CD4-positive, alpha-beta T cell treated with Interleukin-6 at 100 ng/mL for 8 hours (primary cell): ENCODE data around the gene TRERF1.
"Not testable (repeated sequence)": the region's sequence is repeated elsewhere in the genome, so short reads cannot be mapped to it uniquely, and the experiment has no call there.

Experiments
- DNase-seq: peaks from one replicate; pipeline ENCODE4 v3.0.0-alpha.2; 2020; ENCODE audit warnings: mixed read lengths, low spot score

Gene TRERF1

DNA sequence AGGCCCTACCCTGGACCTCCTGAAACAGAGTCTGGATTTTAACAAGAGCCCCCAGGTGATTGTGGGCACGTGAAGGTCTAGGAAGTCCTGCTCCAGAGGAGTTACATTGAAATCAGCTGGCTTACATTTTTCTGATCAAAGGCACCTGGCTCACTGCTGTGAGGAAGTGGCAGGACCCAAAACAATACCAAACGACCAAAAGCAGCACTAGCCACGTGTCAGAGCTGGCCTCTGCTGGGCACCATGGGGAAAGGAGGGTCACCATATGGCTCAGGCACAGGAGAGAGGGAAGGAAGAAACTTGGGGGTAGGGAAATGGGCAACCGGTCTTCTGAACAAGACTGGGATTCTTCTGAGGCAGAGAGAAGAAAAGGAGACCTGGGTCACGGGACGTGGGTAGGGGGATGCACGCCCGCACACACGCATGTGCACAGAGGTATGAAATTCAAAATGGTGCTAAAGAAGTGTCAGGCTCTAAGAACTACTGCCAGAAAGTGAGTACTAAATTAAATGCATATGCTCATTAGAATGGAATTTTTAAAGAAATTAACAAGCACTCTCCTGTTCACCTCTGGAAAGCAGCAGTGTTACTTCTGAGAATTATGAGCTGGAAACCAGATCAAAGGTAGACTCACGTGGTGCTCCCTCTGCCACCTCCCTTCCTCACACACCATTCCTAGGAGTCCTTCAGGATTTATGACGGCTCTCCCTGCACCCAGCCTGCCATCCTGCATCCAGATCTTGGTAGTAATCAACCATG, 113.6 kb downstream of the TRERF1 start:
- DNase-seq, result no peak

DNA sequence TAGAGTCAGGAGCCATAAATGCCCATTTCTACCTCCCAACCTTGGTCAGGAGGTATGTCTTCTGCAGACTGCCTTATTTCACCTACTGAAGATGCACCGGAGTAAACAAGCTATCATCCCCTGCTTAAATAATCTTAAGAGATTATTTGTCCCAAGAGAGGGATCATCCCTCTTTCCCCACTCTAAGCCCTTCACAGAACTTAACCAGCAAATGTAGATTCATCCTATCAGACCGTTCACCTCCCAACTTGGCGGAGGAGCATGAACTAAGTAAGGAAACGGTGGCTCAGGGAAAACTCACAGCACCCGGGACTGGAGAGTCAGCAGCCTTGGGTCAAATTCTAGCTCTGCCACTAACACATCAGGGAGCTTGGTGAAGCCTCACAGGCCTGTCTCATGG, 115.3 kb downstream of the TRERF1 start:
- DNase-seq, result no peak

DNA sequence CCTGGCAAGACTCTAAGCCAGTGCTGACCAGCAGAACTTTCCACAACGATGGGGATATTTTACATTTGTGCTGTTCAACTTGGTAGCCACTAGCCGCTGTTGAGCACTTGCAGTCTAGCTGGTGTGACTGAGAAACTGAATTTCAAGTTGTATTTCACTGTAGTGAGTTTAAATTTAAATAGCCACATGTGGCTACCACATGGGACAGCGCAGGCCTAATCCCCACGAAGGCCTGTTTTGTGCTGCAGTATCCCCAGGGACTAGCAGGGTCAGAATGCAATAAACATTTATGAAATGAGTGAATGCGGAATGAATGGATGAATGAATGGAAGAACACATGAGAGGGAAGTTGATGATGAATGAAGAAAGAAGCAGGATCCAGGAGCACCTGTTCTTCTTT, 115.8 kb downstream of the TRERF1 start:
- DNase-seq, result no peak

DNA sequence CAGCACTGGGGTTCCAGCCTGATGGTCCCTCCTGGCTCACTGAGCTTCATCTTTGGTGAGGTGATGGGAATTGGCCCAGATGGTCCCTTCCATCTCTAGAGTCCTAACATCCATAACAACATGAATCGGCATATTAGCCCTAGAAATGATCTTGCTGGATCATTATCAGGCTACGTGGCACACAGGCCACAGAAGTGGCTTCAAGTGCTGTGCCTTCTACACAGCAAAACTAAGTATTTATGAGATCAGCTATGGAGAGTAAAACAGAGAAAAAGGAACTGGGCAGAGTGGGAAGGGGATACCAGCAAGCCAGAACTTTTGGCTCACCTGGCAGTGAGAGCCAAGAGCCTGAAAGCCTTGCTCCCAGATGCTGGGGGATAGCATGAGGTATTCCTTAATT, 116.9 kb downstream of the TRERF1 start:
- DNase-seq, result no peak

DNA sequence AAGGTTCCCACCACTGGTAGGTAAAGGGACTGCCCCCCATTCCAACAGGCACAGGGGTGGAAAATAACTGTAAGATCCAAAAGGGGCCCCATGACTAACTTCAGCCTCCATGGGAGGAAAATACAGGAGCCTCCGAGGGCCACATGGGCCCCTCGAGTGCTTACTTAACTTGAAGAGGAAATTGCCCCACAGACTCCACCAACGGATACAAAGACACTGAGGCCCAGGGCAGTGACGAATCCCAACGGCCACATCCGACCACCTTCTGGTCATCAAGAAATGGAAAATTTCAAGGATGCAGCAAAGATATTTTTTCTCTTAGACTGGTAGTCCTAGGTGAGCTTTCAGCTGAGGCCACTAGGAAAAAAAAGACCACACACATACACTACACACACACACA, 118.1 kb downstream of the TRERF1 start:
- no peak for DNase-seq

DNA sequence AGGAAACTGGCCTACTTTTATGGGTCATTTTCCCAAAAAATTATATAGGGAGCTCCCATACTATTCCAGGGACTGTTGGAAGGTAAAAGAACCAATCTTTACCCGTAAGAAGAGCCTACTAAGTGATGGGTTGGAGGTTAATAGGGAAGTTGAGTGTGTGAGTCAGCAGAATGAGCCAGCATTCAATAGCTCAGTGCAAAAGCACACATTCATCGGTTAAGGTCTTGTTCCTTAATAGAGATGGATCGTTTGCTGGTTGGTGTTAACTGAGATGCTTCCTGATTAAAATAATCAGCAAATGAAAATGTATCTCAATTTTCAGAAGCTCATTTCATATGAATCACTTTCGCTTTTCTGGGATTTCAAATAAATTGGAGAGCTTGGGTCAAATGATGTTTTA, 118.8 kb downstream of the TRERF1 start:
- DNase-seq, result no peak

DNA sequence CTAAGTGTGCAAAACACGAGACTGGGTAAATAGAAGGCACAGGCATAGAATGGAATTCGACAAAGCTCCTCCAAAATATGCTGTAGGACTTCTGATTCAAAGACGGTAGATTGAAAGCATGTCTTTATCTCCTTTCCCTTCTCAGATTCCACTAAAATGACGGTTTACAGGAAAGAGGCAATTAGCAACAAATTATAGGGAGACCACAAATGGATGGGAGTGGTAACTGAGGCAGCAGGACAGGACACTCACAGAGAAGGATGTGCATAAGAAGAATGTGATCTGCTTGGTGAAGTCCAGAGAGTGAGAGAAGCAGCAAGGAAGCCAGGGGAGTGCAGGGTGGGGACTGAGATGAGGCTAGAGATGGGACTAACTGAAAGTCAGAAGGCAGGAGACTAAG, 120.7 kb downstream of the TRERF1 start:
- DNase-seq, result no peak

DNA sequence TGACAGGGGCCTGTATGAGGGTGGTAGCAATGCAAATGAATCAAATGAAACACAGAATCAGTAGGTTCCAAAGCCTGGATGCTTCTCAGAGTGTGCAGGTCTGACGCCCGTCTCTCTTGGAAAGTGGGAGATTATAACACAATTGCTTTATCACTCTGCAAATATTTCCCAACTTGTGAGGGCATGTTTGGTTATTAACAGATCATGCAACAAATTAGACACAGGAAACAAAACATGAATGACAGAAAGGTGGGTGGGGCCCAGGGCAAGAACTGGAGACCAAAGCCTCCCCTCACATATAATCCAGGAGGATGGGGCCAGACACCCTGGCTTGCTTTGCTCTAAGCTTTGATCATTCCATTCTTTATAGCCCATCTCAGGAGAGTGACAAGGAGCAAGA, 125.5 kb downstream of the TRERF1 start:
- DNase-seq, result no peak

DNA sequence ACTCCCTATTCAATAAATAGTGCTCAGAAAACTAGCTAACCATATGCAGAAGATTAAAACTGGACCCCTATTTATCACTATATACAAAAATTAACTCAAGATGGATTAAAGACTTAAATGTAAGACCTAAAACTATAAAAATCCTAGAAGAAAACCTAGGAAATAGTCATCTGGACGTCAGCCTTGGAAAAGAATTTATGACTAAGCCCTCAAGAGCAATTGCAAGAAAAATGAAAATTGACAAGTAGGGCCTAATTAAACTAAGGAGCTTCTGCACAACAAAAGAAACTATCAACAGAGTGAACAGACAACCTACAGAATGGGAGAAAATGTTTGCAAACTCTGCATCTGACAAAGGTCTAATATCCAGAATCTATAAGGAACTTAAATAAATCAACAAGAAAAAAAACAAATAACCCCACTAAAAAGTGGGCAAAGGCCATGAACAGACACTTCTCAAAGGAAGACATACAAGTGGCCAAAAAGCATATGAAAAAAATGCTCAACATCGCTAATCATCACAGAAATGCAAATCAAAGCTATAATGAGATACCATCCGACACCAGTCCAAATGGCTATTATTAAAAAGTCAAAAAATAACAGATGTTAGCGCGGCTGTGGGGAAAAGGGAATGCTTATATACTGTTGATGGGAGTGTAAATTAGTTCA, 126.9 kb downstream of the TRERF1 start:
- DNase-seq, result not testable (repeated sequence)

DNA sequence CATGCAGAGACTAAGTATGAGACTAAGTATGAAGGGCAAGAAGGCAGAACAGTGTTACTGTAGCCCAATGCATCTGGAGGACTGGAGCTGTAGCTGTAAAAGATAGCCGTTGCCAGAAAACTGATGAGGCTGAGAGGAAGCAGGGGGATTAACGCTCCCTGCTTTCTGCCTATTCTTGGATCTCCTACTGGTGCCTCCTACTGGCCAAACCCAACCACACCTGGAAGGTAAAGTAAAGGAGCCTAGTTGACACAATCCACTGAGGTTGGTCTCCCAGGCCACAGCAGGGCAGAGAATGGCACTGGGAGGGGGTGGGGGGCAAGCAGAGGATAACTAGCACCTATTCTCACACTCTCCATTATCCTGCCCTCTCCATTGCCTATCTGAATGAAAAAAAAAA, 129.1 kb downstream of the TRERF1 start:
- DNase-seq, result no peak

DNA sequence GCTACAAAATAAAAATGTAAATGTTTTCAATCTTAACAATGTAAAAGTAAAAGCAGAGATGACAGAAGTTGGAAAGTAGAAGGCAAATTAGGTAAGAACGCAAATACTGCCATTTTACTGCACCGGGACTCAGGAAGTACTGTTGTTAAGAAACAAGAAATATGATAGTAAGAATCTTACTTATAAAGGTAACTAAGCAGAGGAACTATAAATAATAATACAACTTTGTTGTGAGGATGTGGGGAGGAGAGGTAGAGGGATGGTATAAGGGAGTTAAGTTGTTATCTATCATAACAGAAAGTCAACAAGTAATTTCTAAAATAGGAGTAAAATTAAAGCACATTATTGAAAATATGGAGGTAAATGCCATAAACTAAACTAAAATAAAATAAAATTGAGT, 129.8 kb downstream of the TRERF1 start:
- no peak for DNase-seq

DNA sequence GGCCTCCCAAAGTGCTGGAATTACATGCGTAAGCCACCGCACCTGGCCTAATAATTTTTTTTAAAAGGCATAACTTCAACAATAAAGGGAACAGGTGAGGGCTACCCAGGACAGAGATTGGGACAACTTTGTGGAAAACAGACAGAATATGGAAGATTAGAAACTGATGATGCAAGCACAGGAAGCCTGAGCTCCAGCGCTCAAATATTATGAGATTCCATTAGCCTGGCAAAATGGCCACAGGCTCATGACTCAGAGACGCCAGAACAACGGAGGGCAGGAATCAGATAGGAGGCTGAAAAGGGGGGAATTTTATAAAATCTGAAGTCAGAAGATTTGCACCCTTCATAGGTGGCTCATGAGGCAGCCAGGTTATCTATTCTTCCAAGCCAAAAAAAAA, 131.0 kb downstream of the TRERF1 start:
- no peak for DNase-seq

DNA sequence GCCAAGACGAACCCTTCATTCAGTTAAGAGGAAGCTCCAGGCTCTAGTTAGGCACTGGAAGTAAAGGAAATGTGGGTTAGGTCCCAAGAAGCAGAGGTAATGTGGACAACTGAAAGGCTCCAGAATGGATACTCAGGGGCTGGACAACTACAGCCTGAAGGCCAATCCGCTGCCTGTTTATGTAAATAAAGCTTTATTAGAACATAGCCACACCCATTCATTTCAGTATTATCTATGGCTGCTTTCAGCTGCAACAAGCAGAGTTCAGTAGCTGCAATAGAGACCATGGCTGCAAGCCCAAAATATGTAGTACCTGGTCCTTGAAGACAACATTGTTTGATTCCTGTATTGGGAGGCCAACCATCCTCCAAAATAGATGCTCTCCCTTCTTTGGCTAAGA, 133.2 kb downstream of the TRERF1 start:
- DNase-seq, result no peak

DNA sequence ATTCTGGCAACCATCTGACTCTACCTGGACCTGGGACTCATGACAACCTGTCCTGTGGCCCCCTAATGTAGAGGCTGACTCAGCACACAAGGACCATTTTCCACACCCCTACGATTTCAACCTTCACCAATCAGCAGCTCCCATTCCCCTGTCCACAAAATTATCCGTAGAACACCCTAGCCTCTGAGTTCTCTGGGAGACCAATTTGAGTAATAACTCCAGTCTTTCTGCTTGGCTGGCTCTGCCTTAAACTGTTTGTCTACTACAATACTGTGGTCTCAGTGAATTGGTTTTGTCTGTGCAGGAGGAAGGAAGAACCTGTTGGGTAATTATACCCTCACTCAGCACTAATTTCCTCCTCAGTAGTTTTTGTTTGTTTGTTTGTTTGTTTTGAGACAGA, 134.7 kb downstream of the TRERF1 start:
- no peak for DNase-seq

DNA sequence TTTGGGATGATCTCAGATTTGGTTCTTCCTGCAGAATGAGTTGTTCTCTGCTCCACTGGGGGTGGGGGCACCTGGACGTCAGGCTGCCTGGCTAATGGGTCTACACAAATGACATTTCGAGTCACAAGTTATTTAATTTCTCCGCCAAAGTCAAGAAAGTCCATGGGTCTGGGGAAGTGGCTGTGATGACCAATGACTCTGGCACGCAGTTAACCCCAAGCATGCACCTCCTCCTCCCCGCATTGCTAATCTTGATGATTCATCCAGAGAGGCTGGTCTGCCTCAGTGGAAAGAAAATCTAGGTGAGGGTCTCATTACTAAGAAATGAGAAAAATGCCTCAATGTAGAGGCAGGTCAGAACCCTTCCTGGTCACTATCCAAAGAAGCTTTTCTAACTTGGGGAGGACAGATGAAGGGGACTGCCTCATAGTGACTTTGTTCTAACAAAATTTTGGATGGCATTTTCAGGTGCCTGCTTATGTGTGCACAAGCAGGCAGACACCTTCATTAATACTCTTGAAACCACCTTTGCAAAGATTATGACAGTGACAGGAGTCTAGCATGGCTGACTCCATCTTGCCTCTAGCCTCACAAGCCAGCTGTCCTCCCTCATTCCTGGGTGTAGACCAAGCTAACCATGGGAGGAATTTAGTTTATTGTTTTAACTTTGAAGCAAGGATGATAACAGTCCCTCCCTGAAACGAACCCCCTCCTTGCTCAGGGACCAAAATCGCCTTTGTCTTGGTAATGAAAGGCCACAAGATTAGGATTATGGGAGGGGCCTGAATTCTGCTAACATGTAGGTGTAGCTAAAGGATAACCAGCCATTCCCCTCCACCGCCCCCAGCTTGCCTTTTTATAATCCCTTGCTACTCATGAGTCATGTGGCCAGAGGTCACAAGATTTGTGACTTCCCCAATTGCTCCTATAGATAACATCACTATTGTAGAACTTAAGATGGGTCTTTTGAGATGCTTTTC, 135.4 kb downstream of the TRERF1 start:
- DNase-seq, result no peak

DNA sequence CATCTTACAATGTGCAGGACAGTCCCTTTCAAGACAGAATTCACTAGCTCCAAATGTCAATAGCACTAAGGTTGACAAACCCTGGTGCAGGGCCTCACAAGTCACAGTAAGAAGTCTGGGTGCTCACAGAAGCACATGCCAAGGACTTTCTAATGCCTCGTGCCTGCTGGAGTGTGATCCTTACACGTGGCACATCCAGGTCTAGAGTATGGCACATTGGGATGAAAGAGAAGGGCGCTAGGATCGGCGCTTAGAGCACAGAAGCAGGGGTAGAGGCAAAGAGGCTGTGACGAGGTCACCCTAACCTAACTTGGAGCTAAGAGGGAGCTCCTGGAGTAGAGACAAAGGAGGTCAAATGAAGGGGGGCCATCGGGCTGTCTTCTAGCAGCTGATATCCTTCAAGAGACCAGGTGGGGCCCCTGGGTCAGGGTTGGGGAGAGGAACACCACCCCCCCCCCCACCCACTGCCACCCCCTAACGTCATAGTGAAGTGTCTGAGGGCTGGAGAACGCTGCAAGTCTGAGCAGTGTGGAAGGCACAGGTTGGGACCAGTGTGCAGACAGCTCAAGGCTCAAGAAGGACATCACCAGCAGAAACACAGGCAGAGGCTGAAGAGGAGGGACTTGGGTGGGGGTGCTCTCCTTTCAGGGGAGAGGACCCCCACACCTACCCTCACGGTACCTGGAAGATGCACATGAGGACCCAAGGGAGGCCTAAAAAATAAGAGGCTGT, 136.3 kb downstream of the TRERF1 start:
- DNase-seq, result no peak

DNA sequence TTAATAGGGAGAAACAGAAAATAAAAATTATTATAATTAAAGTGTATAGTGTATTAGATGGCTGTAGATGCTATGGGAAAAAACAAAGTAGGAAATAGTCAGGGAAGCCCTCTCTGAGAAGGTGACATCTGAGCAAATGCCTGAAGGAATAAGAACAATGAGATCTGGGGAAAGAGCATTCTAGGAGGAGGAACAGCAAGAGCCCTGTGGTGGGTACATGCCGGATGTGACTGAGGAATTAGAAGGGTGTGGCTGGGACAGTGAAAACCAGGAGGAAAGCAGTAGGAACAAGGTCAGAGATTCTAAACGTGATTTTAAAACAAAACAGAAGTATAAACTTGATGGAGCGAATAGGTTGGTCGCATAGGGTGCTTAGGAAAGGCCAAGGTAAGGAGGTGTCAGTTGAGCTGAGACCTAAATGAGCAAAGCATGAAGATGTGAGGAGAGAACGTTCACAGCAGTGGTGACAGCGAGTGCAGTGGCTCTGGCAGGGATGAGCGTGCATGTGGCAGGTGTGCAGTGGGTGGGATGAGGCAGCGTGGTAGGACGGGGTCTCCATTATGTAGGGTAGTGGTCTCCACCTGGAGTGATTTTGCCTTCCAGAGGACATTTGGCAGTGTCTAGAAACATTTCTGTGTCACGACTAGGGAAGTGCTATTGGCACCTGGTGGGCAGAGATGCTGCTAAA, 137.0 kb downstream of the TRERF1 start:
- DNase-seq, result no peak

DNA sequence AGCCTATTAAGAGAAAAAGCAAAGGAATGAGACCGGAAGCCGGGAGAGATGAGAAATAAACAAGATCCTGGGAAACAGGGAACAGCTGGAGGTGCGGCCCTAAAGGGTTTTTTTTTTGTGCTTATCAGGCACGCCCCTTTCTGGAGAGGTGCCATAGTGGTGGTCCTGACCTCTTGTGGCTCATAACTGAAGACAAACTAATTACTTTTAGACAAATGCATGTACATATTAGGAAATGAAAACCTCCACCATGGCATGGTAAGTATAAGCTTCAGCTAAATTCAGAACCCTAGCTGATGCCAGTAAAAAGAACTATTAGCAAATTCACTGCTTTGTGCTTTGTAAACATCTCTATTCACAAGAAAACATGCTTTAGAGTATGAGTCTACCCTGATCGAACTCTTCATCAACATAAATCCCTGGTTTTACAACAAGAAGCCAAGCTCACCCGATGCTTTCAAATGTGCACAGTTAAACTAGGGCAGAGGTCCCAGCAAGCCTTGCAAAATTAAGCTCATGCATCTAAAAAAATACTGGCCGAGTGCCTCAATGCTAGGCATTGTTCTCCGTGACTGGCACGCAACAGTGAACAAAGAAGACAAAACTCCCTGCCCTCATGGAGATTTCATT, 137.7 kb downstream of the TRERF1 start:
- DNase-seq, result no peak

DNA sequence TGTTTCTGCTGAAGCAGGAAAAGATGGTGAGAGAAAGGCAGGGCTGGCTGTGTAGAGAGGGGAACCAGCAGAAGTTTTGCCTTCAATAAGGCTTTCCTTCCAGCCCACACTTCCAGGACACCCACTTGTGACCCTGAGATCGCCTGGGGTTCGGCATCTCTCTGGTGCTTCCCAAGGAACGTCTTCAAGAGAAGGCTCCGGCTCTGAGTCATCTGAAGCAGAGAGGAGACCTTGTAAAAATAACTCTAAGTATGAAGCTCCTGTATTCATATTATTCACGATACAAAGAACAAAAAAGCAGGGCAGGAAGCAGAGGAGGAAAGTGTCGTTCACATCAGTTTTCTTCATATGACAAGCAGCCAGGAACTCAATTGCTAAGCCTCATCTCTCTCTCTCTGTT, 138.7 kb downstream of the TRERF1 start:
- DNase-seq, result no peak

DNA sequence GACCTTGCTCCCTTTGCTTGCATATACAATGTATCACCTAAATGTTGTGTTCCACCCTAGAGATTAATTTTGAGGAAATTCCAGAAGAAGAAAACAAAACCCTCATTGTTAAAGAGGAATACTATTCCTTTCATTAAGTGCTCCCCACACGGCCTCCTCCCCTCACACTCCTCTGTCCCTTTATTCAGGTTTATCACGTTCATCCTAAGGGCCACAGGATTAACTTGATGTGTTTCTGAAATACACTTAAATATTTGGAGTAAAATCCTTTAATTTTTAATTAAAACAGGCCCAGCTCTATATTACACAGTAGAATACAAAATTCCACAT, 144.6 kb downstream of the TRERF1 start:
- no peak for DNase-seq
